ENCODE measurements around the gene RDH13. TPM values are rescaled to one million over a fixed set of nuclear protein-coding genes. Genes with fewer than 3 reads are reported as not detected.

The RDH13 gene
- polyA plus RNA-seq, 1 of the 3 experiments (the other 2 are of a cell fraction) = 9.6 TPM

GRCh38 chr19:55071129-55071502 is 8.2 kb upstream of the RDH13 start:
- Histone ChIP-seq H3K4me1 (ENCODE audit: control insufficient read depth in 1 of 2, insufficient read depth in 2 of 2, low read depth in 1 of 2, low read length in 1 of 2) (peaks cover 0 to 5% of the 10 kb centered on the region in 2 experiments; a peak in 1 of 4 replicates), H4K20me1 (ENCODE audit: insufficient read depth) (no peaks in the 10 kb centered on the region), H3K9ac (no peak overlapping the region), H3K27ac (ENCODE audit: low read depth in 2 of 2, low read length in 1 of 2) (peak overlapping the region in 1 of 2 experiments; percentile 39; a peak in 1 of 4 replicates), H3K79me2 (ENCODE audit: insufficient read depth) (no peaks in the 10 kb centered on the region), H3K4me2 (peak overlapping the region; percentile 38; the same call in 1 of the 2 replicates), H3K9me3 (no peaks in the 10 kb centered on the region), H2AFZ (ENCODE audit: low read depth) (no peak overlapping the region), H3F3A (replicated peaks; ENCODE audit: insufficient read depth) (peaks cover 3% of the 10 kb centered on the region), H3K36me3 (replicated peaks in 1 of 2; ENCODE audit: control insufficient read depth in 1 of 2, insufficient read depth in 2 of 2, low read length in 1 of 2) (no peaks in the 10 kb centered on the region), H3K27me3 (ENCODE audit: insufficient read depth) (0 out of 2 replicates have a peak, but pooled peaks cover under 1% of the 10 kb centered on the region), H3K9me2 (no peaks in the 10 kb centered on the region), H3K4me3 (ENCODE audit: low read depth in 2 of 2, low read length in 1 of 2) (no peak overlapping the region)
- 9% methylated on average over 6 of the region's 8 CpGs for WGBS (ENCODE audit: low lambda C conversion rate)
- CTCF ChIA-PET = interaction anchor here (1.4 kb wide), 1 partner anchor 433 kb away, joined by 3 read pairs; no protein-coding TSS in a partner anchor
- POLR2A ChIA-PET = no interaction called here
- DNase-seq = no peak
- TF ChIP-seq YY1 (IDR thresholded peaks at IDR 0.05; ENCODE audit: low read depth) (no peak), EZH2phosphoT487 (IDR thresholded peaks at IDR 0.05; ENCODE audit: borderline replicate concordance, low read depth) (no peak), RFX5 (IDR thresholded peaks at IDR 0.05; ENCODE audit: low read length) (no peak), MXI1 (IDR thresholded peaks at IDR 0.05; ENCODE audit: low read depth, low read length) (no peak), REST (IDR thresholded peaks at IDR 0.05; ENCODE audit: low read depth, low read length) (peak; percentile 40; the same call in 1 of the 2 replicates), USF2 (IDR thresholded peaks at IDR 0.05; ENCODE audit: borderline replicate concordance, low read depth, low read length) (no peak), RCOR1 (IDR thresholded peaks at IDR 0.05; ENCODE audit: low read length) (no peak), PBX3 (IDR thresholded peaks at IDR 0.05) (peak; percentile 96), ZBTB33 (IDR thresholded peaks at IDR 0.05; ENCODE audit: borderline replicate concordance, low read depth) (no peak), GABPA (IDR thresholded peaks at IDR 0.05; ENCODE audit: low read depth) (no peak), MAX (IDR thresholded peaks at IDR 0.05; ENCODE audit: low read depth) (no peak), EP300 (IDR thresholded peaks at IDR 0.05; ENCODE audit: borderline replicate concordance in 1 of 2, low read depth in 1 of 2, low read length in 1 of 2) (peak in 1 of 2 experiments; percentile 46; a peak in 1 of 4 replicates), GATA2 (CRISPR knock-in tag; IDR thresholded peaks at IDR 0.05) (no peak), CHD2 (IDR thresholded peaks at IDR 0.05; ENCODE audit: low read length, partially characterized antibody) (no peak), FOSL2 (IDR thresholded peaks at IDR 0.05; ENCODE audit: borderline replicate concordance, low read depth) (peak; percentile 81), IRF3 (IDR thresholded peaks at IDR 0.05; ENCODE audit: low read depth, low read length) (no peak), ELF1 (IDR thresholded peaks at IDR 0.05) (no peak), NRF1 (IDR thresholded peaks at IDR 0.05; ENCODE audit: low read depth, low read length) (no peak), SMC3 (IDR thresholded peaks at IDR 0.05; ENCODE audit: low read depth, low read length) (no peak), MEF2A (IDR thresholded peaks at IDR 0.05; ENCODE audit: borderline replicate concordance, low read depth) (no peak), POLR2AphosphoS5 (IDR thresholded peaks at IDR 0.05; ENCODE audit: low read depth, low read length) (0 out of 2 replicates have a peak, but pooled peaks have one; percentile 43), CTCF (IDR thresholded peaks at IDR 0.05) (no peak), RXRA (IDR thresholded peaks at IDR 0.05; ENCODE audit: borderline replicate concordance, low read depth) (no peak; the same call in 1 of the 2 replicates)
